Thymus (tissue), 11 donors: ENCODE data around the gene PWWP2B. TPM values are rescaled to one million over a fixed set of nuclear protein-coding genes. Genes with fewer than 3 reads are reported as not detected.

ENCODE experiments used
- DNase-seq, 9 donors: peaks; one replicate each; pipeline ENCODE4 v3.0.0-alpha.2; 2013; ENCODE audit warnings: low spot score in 9 of 9, low read depth in 6 of 9, missing footprints in 1 of 9
- H3K27ac ChIP-seq, 2 donors: one replicate each; pipeline ENCODE4 v1.5.1; 2013; ENCODE audit warnings: control low read depth in 1 of 2, low read depth in 1 of 2, low read length in 1 of 2, mild to moderate bottlenecking in 1 of 2, moderate library complexity in 1 of 2
- H3K27me3 ChIP-seq, 2 donors: one replicate each; pipeline ENCODE4 v1.5.1; 2013; ENCODE audit warnings: low read length in 1 of 2; ENCODE audit not compliant: control insufficient read depth in 2 of 2, insufficient read depth in 1 of 2
- H3K36me3 ChIP-seq, 2 donors: one replicate each; pipeline ENCODE4 v1.5.1; 2013; ENCODE audit warnings: low read length in 1 of 2, mild to moderate bottlenecking in 1 of 2, moderate library complexity in 1 of 2; ENCODE audit not compliant: control insufficient read depth in 2 of 2, insufficient read depth in 2 of 2
- H3K4me1 ChIP-seq, 2 donors: one replicate each; pipeline ENCODE4 v1.5.1; 2013; ENCODE audit warnings: low read length in 2 of 2; ENCODE audit not compliant: control insufficient read depth in 2 of 2, insufficient read depth in 2 of 2
- H3K4me3 ChIP-seq, 2 donors: one replicate each; pipeline ENCODE4 v1.5.1; 2013; ENCODE audit warnings: low read length in 2 of 2, control low read depth in 1 of 2, mild to moderate bottlenecking in 1 of 2
- H3K9me3 ChIP-seq, 2 donors: one replicate each; pipeline ENCODE4 v1.5.1; 2013; ENCODE audit warnings: low read length in 1 of 2, mild to moderate bottlenecking in 1 of 2; ENCODE audit not compliant: control insufficient read depth in 2 of 2, insufficient read depth in 1 of 2
- WGBS: extraction: QIAGEN DNeasy Blood & Tissue Kit; methylation state at CpG from one replicate; pipeline ENCODE4 v1.1.7; 2013; 5-methylcytosine and 5-hydroxymethylcytosine counted together
- polyA plus RNA-seq: library from polyadenylated mRNA; stranded (reverse); fragments of 200-250 nt; gene quantifications from one replicate; pipeline ENCODE4 v1.2.3, GENCODE V29; 2013
- total RNA-seq: library from RNA; stranded (reverse); fragments of 120-200 nt; gene quantifications from one replicate; pipeline ENCODE4 v1.2.4, GENCODE V29; 2013
- donor health status: healthy.

PWWP2B gene
- total and polyA plus RNA-seq, 2 donors: 5.1 to 9.8 TPM

GRCh38 chr10:132442636-132443035 is 45.6 kb downstream of the PWWP2B start:
- Histone ChIP-seq H3K27ac (no peak overlapping the region), H3K36me3 (no peaks in the 10 kb centered on the region), H3K27me3 (no peaks in the 10 kb centered on the region), H3K4me1 (peaks cover 18 to 45% of the 10 kb centered on the region in 2 donors), H3K9me3 (no peaks in the 10 kb centered on the region), H3K4me3 (no peak overlapping the region)
- no peak for DNase-seq
- WGBS: 55% methylated on average over 10 of the region's 10 CpGs

GRCh38 chr10:132443605-132443982 is 46.6 kb downstream of the PWWP2B start:
- 33% methylated on average over 10 of the region's 10 CpGs for WGBS
- no peak overlapping the region for H3K27ac ChIP-seq
- peak in 2 of 9 donors; percentile 55 to 73 for DNase-seq

GRCh38 chr10:132443983-132444876 is 47.2 kb downstream of the PWWP2B start:
- 56% methylated on average over 13 of the region's 13 CpGs for WGBS
- peak in 6 of 9 donors; percentile 62 to 81 (median 68) for DNase-seq
- H3K36me3 ChIP-seq: no peaks in the 10 kb centered on the region
- no peaks in the 10 kb centered on the region for H3K27me3 ChIP-seq
- H3K4me3 ChIP-seq: no peak overlapping the region
- H3K4me1 ChIP-seq: peaks cover 25 to 48% of the 10 kb centered on the region in 2 donors
- no peaks in the 10 kb centered on the region for H3K9me3 ChIP-seq
- peak overlapping the region; percentile 64 to 77 for H3K27ac ChIP-seq

More at GRCh38 chr10:132443605-132443982, 46.6 kb downstream of the PWWP2B start:
- Histone ChIP-seq H3K27me3 (no peaks in the 10 kb centered on the region), H3K9me3 (no peaks in the 10 kb centered on the region), H3K4me1 (peaks cover 25 to 50% of the 10 kb centered on the region in 2 donors), H3K36me3 (no peaks in the 10 kb centered on the region), H3K4me3 (no peak overlapping the region)

- WGBS: 61% methylated on average over 7 of the region's 7 CpGs
- H3K9me3 ChIP-seq: no peaks in the 10 kb centered on the region
- H3K27me3 ChIP-seq: no peaks in the 10 kb centered on the region
- peaks cover 25 to 52% of the 10 kb centered on the region in 2 donors for H3K4me1 ChIP-seq
- no peak overlapping the region for H3K4me3 ChIP-seq
- no peak for DNase-seq
- no peaks in the 10 kb centered on the region for H3K36me3 ChIP-seq
- peak overlapping the region; percentile 38 to 42 for H3K27ac ChIP-seq
Measured at GRCh38 chr10:132444877-132445351, 47.9 kb downstream of the PWWP2B start.

- Histone ChIP-seq H3K4me3 (no peak overlapping the region), H3K4me1 (peaks cover 25 to 55% of the 10 kb centered on the region in 2 donors), H3K27me3 (no peaks in the 10 kb centered on the region), H3K9me3 (no peaks in the 10 kb centered on the region), H3K36me3 (no peaks in the 10 kb centered on the region), H3K27ac (peak overlapping the region in 1 of 2 donors; percentile 38)
- no peak for DNase-seq
- WGBS: 91% methylated on average over 22 of the region's 22 CpGs
Measured at GRCh38 chr10:132445516-132446194, 48.7 kb downstream of the PWWP2B start.

- Histone ChIP-seq H3K27ac (peak overlapping the region; percentile 82 to 94), H3K27me3 (no peaks in the 10 kb centered on the region)
- no peak for DNase-seq
Measured at GRCh38 chr10:132446195-132446581, 49.2 kb downstream of the PWWP2B start.

GRCh38 chr10:132446661-132447445 is 49.9 kb downstream of the PWWP2B start:
- Histone ChIP-seq H3K36me3 (no peaks in the 10 kb centered on the region), H3K9me3 (no peaks in the 10 kb centered on the region), H3K4me1 (peaks cover 25 to 67% of the 10 kb centered on the region in 2 donors), H3K27ac (peak overlapping the region; percentile 82 to 94), H3K4me3 (peak overlapping the region in 1 of 2 donors; percentile 17), H3K27me3 (no peaks in the 10 kb centered on the region)
- 27% methylated on average over 17 of the region's 17 CpGs for WGBS
- peak in 6 of 9 donors; percentile 53 to 88 (median 70) for DNase-seq

More at GRCh38 chr10:132446195-132446581, 49.2 kb downstream of the PWWP2B start:
- 96% methylated on average over 17 of the region's 17 CpGs for WGBS
- Histone ChIP-seq H3K4me1 (peaks cover 25 to 60% of the 10 kb centered on the region in 2 donors), H3K4me3 (no peak overlapping the region), H3K9me3 (no peaks in the 10 kb centered on the region), H3K36me3 (no peaks in the 10 kb centered on the region)

GRCh38 chr10:132447446-132448247 is 50.6 kb downstream of the PWWP2B start:
- H3K4me3 ChIP-seq: no peak overlapping the region
- 33% methylated on average over 29 of the region's 29 CpGs for WGBS
- no peaks in the 10 kb centered on the region for H3K27me3 ChIP-seq
- H3K36me3 ChIP-seq: no peaks in the 10 kb centered on the region
- no peaks in the 10 kb centered on the region for H3K9me3 ChIP-seq
- peak overlapping the region; percentile 82 to 94 for H3K27ac ChIP-seq
- peaks cover 28 to 75% of the 10 kb centered on the region in 2 donors for H3K4me1 ChIP-seq
- peak in 4 of 9 donors; percentile 49 to 82 (median 56) for DNase-seq
